DND-41 (cell line): ENCODE measurements around the gene UROC1.

Experiments
- ATAC-seq: fragments of 200-7000 bp; cut with Tn5 transposase; 3 replicates; pipeline ENCODE4 v1.9.1; 2021; ENCODE audit warnings: low read depth; ENCODE audit not compliant: insufficient read depth
- DNase-seq: peaks from one replicate; pipeline ENCODE4 v3.0.0-alpha.2; 2020
- H2AFZ ChIP-seq: 2 replicates; pipeline ENCODE4 v1.6.0; 2012; ENCODE audit warnings: low read depth, low read length
- H3K27ac ChIP-seq: 2 replicates; pipeline ENCODE4 v1.5.1; 2012; ENCODE audit warnings: low read length, inconsistent platforms
- H3K27me3 ChIP-seq: fragments of 200-600 bp; sonication (generic); 2 replicates; pipeline ENCODE4 v1.6.0; 2012; ENCODE audit warnings: low read length, mild to moderate bottlenecking, inconsistent platforms; ENCODE audit not compliant: insufficient read depth, poor library complexity
- H3K36me3 ChIP-seq: 2 replicates; pipeline ENCODE4 v1.5.1; 2012; ENCODE audit warnings: low read length, inconsistent platforms; ENCODE audit not compliant: insufficient read depth
- H3K4me1 ChIP-seq: 2 replicates; pipeline ENCODE4 v1.5.1; 2012; ENCODE audit warnings: mild to moderate bottlenecking, low read length; ENCODE audit not compliant: insufficient read depth
- H3K4me2 ChIP-seq: 2 replicates; pipeline ENCODE4 v1.6.0; 2012; ENCODE audit warnings: mild to moderate bottlenecking, moderate library complexity, low read length, inconsistent platforms; ENCODE audit not compliant: insufficient read depth
- H3K4me3 ChIP-seq, 2 experiments: fragments of 200-600 bp in 1 of 2; shearing (Covaris generic) in 1 of 2; 2 replicates each; pipeline ENCODE4 v1.5.1; 2012 to 2016; ENCODE audit warnings: inconsistent platforms in 2 of 2, low read length in 2 of 2, mild to moderate bottlenecking in 2 of 2, low read depth in 1 of 2, moderate library complexity in 1 of 2
- H3K79me2 ChIP-seq: 2 replicates; pipeline ENCODE4 v1.6.0; 2012; ENCODE audit warnings: low read length, inconsistent platforms; ENCODE audit not compliant: insufficient read depth
- H3K9ac ChIP-seq: 2 replicates; pipeline ENCODE4 v1.6.0; 2012; ENCODE audit warnings: low read depth, mild to moderate bottlenecking, inconsistent platforms, low read length, moderate library complexity
- H3K9me3 ChIP-seq: 2 replicates; pipeline ENCODE4 v1.5.1; 2012; ENCODE audit warnings: low read length, moderate library complexity, mild to moderate bottlenecking, inconsistent platforms; ENCODE audit not compliant: insufficient read depth, severe bottlenecking
- H4K20me1 ChIP-seq: 2 replicates; pipeline ENCODE4 v1.6.0; 2012; ENCODE audit warnings: low read length; ENCODE audit not compliant: insufficient read depth
- EZH2 ChIP-seq: IDR thresholded peaks from 3 replicates; pipeline ENCODE4 v1.6.1; 2012; ENCODE audit warnings: borderline replicate concordance, low read depth, mild to moderate bottlenecking, moderate library complexity, low read length, inconsistent platforms; ENCODE audit not compliant: severe bottlenecking
- TF ChIP-seq, protein P1 (sequence below): IDR thresholded peaks from 2 replicates; pipeline ENCODE4 v1.5.1; 2012; ENCODE audit warnings: borderline replicate concordance, low read length, moderate library complexity, mild to moderate bottlenecking; ENCODE audit not compliant: poor library complexity, severe bottlenecking; ENCODE audit errors: extremely low read depth

The UROC1 gene

DNA sequence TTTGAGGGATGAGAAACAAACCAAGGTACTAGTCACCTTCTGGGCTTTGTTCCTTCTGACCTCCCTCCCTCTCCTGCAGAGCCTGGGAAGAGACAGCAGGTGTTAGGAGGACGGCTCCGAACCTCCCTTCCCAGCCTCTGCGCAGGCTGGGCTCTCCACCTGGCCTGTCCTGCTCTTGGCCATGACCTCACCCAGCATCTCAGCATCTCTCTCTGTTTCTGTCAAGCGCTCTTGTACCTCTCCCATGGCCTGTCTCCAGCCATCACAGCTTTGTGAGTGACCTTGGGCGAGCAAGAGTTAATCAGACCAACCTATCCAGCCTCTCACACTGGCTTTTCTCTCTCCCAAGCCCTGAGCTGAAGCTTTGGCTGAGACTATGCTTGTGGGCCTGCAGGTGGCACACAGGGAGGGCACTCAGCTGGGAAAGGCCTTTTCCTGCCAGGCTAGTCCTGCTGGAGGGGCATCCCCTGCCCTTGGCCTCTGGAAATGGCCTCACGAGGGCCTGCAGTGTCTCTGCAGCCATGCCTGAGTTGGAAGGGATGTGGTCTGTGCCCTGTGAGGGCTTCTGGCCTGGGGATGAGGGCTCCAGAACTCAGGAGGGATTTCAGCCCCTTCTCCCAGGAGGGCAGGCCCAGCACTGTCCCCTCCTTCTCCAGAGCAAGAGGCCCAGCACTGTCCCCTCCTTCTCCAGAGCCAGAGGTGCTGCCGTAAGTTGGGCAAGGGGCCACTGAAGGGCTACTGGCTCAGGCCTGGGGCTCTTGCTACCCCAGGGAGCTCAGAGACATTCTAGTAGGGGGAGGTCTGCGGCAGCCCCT lies 8.5 kb upstream of the UROC1 start:
- H3K79me2 ChIP-seq = no peaks in the 10 kb centered on the region
- H3K27me3 ChIP-seq = no peaks in the 10 kb centered on the region
- no peak overlapping the region for H3K27ac ChIP-seq
- H3K4me3 ChIP-seq = no peak overlapping the region
- TF ChIP-seq, protein P1, sequence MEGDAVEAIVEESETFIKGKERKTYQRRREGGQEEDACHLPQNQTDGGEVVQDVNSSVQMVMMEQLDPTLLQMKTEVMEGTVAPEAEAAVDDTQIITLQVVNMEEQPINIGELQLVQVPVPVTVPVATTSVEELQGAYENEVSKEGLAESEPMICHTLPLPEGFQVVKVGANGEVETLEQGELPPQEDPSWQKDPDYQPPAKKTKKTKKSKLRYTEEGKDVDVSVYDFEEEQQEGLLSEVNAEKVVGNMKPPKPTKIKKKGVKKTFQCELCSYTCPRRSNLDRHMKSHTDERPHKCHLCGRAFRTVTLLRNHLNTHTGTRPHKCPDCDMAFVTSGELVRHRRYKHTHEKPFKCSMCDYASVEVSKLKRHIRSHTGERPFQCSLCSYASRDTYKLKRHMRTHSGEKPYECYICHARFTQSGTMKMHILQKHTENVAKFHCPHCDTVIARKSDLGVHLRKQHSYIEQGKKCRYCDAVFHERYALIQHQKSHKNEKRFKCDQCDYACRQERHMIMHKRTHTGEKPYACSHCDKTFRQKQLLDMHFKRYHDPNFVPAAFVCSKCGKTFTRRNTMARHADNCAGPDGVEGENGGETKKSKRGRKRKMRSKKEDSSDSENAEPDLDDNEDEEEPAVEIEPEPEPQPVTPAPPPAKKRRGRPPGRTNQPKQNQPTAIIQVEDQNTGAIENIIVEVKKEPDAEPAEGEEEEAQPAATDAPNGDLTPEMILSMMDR = no peak
- TF ChIP-seq EZH2 = no peak
- no peaks in the 10 kb centered on the region for H3K4me1 ChIP-seq
- no peak overlapping the region for H3K4me2 ChIP-seq
- H3K9ac ChIP-seq = no peak overlapping the region
- H3K36me3 ChIP-seq = no peaks in the 10 kb centered on the region
- no peak overlapping the region for H2AFZ ChIP-seq
- H3K9me3 ChIP-seq = no peaks in the 10 kb centered on the region
- H4K20me1 ChIP-seq = no peaks in the 10 kb centered on the region
- ATAC-seq = no peak
- DNase-seq = no peak

DNA sequence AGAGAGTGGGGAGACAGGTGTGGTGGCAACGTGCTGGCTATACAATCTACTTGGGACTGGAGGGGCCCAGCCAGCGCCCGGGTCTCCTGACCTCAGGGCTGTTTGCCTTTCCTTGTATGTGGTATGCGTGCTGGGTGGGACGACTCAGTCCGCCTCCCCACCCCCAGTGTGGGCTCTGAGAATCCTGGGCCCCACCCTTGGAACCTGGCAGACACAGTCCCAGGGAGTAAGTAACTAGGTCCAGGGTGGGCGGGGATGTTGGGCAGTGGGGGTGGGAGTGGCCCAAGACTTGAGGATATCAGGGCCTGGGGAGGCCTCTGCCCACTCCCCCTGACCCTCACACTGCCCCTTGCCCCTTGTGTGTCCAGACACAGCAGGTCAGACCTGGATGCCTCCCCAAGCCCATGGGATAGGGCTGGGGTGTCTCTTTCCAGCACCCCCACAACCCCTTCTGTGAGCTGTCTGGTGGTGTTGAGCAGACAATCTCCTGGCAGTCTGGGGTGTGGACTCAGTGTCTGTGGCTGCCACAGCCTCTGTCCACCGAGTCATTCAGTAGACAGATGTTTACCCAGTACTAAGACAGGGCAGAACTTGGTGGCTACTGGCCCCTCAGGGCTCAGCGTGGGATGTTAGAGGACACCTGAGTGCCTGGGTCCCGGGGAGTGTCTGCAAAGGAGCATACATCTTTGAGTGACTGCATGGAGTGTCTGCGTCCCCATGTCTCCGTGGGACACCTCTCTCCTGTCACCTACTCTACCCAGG lies 7.7 kb upstream of the UROC1 start:
- TF ChIP-seq, protein P1 = no peak
- no peak for TF ChIP-seq EZH2
- H3K4me1 ChIP-seq = no peaks in the 10 kb centered on the region
- H3K27ac ChIP-seq = no peak overlapping the region
- H2AFZ ChIP-seq = no peak overlapping the region
- H3K9ac ChIP-seq = no peak overlapping the region
- ATAC-seq = no peak
- H3K4me2 ChIP-seq = no peak overlapping the region
- H4K20me1 ChIP-seq = no peaks in the 10 kb centered on the region
- no peaks in the 10 kb centered on the region for H3K36me3 ChIP-seq
- H3K9me3 ChIP-seq = no peaks in the 10 kb centered on the region
- no peak for DNase-seq
- H3K4me3 ChIP-seq = no peak overlapping the region
- H3K79me2 ChIP-seq = no peaks in the 10 kb centered on the region
- H3K27me3 ChIP-seq = no peaks in the 10 kb centered on the region

DNA sequence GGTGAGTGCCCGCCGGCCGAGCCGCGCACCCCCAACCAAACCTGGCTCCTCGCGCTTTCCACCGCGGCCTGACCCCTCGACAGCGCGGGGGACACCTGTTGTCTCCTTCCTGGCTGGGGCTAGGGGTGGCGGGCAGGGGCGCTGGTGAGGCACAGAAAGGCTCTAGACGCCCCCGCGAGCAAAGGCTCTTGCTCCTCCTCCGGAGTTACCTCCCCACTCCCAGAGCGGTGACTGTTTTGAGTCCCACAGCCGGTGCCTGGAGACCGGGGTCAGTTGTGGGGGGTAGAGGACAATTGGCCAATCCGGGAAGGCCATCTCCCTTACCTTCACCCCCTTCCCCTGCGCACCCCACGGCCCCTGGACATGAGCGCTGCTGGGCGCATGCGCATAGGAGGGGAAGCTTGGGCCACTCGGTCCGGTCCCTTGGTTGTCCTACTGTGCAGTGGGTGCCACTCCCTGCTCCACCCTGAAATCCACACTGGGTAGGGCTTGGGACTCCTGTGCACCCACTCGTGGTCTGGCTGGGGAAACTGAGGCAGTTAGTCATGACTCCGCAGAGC lies 6.9 kb upstream of the UROC1 start:
- Histone ChIP-seq H4K20me1 (no peaks in the 10 kb centered on the region), H3K27me3 (no peaks in the 10 kb centered on the region), H3K27ac (no peak overlapping the region), H3K79me2 (no peaks in the 10 kb centered on the region), H3K9me3 (no peaks in the 10 kb centered on the region), H3K9ac (no peak overlapping the region), H3K36me3 (no peaks in the 10 kb centered on the region), H3K4me2 (no peak overlapping the region), H3K4me3 (no peak overlapping the region), H2AFZ (no peak overlapping the region), H3K4me1 (peaks cover 2% of the 10 kb centered on the region)
- ATAC-seq (no peak), DNase-seq (no peak)
- TF ChIP-seq EZH2 = no peak
- TF ChIP-seq, protein P1 = no peak
